Pericardium fibroblast (primary cell): Measurements from ENCODE around the gene LDHA. TPM values are rescaled to one million over a fixed set of nuclear protein-coding genes. Genes with fewer than 3 reads are reported as not detected.

Experiments used
- total RNA-seq: library from RNA; depleted of rRNA; stranded (reverse); fragments of >200 nt; gene quantifications from 2 replicates; pipeline ENCODE4 v1.2.3, GENCODE V29; 2015

LDHA gene
- 682 and 1,371 TPM in 2 replicates for total RNA-seq

DNA sequence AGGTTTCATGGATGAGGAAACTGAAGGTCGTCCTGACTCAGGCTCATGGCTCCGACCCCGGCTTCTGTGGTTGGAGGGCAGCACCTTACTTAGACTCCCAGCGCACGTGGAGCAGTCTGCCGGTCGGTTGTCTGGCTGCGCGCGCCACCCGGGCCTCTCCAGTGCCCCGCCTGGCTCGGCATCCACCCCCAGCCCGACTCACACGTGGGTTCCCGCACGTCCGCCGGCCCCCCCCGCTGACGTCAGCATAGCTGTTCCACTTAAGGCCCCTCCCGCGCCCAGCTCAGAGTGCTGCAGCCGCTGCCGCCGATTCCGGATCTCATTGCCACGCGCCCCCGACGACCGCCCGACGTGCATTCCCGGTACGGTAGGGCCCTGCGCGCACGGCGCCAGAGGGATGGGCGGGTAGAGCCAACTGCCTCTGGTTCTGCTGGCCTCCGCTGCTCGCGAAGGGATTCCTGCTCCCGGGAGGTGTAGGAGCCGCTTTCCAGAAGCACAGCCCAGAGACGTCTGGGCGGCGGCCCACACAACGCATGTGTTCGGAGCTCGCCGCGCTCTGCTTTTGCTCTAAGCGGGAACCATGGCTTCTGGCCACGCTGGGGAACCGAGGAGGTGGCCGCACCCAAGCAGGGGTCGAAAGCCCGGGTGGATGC, at the start of gene LDHA:
LDHA (plus strand) TSS at position 289 of the 653 bp plus-strand sequence. CDS start 2,280 bp downstream, outside the sequence.

DNA sequence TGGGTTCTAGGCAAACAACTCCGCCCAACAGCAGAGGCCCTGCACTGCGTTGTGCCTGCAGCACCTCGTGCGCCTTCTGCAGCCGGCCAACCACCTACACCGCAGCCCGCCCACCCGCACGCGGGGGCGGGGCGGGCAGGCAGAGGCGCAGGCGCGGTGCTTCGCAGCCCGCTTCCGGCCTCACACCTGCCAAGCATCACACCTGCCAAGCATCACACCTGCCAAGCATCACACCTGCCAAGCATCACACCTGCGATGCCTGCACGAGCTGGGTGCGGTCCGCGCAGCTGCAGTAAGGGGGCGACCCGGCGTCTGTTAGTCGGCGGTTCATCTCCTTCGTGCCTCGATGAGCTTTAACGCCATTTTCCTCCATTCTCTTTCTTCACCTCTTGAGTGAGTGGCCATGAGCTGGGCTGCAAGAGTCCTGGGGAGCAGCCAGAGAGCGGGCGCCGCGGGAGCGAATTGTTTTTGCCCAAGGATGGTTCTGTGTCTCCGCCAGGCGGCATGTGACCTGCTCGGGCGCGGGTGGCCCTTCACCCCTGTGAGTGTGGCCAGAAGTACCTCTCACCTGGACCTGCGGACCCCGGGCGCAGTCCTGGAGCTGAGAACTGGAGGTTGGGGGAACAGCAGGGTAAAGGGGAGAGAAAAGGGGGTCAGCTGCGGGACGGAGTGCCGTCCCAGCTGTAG, 61.5 kb downstream of the LDHA start, which contains the start of gene LDHAL6A:
LDHAL6A (plus strand) TSS at position 171 of the 687 bp plus-strand sequence. CDS start 825 bp downstream, outside the sequence.

Other genes with a start within 250 kb of the LDHA start
- gene MRGPRX4, start 221.7 kb upstream of the LDHA start, total RNA-seq: not detected in 2 replicates
- gene SAA4, start 157.8 kb upstream of the LDHA start, total RNA-seq: not detected in 2 replicates
- gene SAA2, start 145.9 kb upstream of the LDHA start, total RNA-seq: 0.47 TPM in 1 of 2 replicates, not detected in the other
- gene SAA1, start 128.3 kb upstream of the LDHA start, total RNA-seq: 0.34 and 15.5 TPM in 2 replicates
- 11.3 and 33.0 TPM in 2 replicates for gene HPS5, start 72.4 kb upstream of the LDHA start, total RNA-seq
- gene GTF2H1, start 72.0 kb upstream of the LDHA start, total RNA-seq: 41.9 and 55.7 TPM in 2 replicates
- gene LDHC, start 17.8 kb downstream of the LDHA start, total RNA-seq: not detected in 2 replicates
- not detected in 2 replicates for gene LDHAL6A, start 61.3 kb downstream of the LDHA start, total RNA-seq
- 62.2 and 125 TPM in 2 replicates for gene TSG101, start 132.4 kb downstream of the LDHA start, total RNA-seq
- gene UEVLD, start 194.2 kb downstream of the LDHA start, total RNA-seq: 11.9 and 17.9 TPM in 2 replicates
- not detected in 2 replicates for gene MISFA, start 205.2 kb downstream of the LDHA start, total RNA-seq
- 14.2 TPM in 2 replicates for gene SPTY2D1, start 239.8 kb downstream of the LDHA start, total RNA-seq